ENCODE measurements around the gene CPNE7.

The CPNE7 gene

GRCh38 chr16:89606006-89606405, 30.4 kb downstream of the CPNE7 start:
- DNase-seq = no peak

DNA sequence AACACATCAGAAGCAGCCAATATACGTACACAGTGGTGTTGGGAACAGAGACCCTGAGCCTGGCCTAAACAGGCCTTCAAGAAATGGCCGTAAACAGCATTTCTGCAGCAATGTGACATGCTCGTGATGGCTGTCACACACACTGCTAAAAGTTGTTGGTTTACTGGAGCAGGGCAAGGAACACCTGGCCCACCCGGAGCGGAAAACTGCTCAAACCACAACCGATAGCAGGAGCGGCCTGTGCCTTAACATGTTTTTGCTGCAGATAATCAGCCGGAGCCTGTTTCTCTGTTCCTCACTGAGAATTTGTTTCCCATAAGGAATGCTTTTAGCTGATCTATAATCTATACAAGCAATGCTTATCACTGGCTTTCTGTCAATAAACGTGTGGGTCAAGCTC, 31.9 kb downstream of the CPNE7 start:
- DNase-seq = no peak

DNA sequence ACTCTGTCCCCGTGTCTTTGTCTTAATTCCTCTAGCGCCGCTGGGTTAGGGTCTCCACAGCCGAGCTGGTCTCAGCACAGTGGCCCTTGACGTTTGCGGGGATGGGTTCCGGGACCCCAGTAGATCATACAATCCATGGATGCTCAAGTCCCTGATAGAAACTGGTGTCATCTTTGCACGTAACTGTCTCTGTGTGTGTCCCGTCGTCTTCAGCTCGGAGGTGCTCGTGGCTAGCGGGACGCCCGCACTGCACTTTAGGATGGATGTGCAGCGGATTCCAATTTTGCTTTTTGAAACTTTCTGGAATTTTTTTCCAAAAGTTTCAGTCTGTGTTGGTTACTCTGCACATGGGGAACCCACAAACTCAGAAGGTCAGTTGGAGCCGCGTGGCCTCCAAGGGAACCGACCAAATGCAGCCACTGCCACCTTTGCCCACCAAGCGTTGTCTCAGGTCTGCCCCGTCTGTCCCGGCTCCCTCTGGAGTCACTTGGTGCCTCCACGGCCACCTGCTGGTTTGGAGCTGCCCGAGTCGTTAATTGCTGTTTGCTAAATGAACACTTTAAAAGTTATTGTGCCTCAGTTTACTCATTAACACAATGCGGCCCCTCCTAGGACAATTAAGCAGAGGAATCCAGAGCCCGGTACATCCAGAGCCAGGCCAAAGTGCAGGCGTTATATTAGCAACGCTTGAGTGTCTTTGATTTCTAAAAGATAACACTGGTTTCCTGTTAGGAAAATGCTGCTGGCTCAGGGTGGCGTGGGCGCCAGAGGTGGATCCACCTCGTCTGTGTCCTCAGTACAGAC, 32.6 kb downstream of the CPNE7 start:
- DNase-seq = no peak

- no peak for DNase-seq
These were observed 34.5 kb downstream of the CPNE7 start for GRCh38 chr16:89610108-89610453.

DNA sequence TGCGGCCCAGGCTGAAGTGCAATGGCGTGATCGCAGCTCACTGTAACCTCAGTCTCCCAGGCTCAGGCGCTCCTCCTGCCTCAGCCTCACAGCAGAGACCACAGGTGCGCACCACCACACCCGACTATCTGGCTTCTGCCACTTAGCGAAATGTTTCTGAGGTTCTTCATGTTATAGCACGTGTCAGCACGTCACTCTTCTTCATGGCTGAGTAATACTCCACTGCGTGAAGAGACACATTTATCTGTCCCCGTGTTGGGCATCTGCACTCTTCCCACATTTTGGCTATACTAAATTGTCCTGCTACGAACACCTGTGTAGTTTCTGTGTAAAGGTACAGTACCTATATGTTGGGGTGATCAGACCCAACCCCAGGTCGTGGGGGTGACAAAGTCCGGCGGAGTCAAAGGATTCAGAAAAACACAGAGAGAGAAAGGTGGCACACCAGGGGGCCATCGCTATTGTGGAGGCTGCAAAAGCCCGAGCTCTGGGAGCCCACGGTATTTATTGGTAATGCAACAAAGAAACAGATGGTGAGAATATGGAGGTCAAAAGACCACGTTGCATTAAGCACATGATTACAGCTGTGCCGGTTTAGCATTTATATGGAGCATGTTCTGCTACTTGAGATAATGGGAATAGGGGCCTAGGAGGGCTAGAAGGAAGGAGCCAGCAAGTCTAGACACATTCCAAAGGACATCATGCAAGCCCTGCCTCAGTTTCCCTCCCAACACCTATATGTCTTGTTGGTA, 37.0 kb downstream of the CPNE7 start:
- no peak for DNase-seq

DNA sequence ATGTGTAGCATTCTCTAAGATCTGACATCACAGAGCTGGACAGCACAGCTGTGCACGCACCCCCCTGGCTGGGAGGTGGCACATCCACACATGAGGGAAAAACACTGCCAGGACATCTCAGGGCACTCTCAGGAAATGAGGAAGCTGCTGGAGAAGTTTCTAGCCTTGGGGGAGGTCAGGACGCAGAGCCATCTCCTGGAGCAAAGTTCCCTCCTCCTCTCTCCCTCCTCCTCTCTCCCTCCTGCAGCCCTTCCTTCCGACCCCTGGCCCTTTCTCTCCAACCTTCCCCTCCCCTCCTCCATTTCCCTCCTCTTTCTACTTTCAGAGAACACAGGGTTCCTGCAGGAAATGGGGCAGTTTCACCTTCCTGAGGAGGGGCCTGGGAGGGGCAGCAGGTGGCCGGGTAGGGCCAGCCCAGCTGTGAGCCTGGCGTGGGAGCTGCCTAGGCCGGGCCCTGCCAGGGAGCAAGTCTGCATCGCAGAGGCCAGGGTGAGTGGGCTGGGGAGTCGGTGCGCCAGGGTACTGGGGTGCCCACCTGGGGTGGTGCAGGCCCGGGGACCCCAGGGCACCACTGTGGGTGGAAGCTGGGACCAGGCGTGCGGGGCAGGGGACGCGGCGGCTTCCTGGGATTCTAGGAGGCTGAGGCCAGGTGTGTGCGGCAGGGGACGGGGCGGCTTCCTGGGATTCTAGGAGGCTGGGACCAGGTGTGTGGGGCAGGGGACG, 37.8 kb downstream of the CPNE7 start, which contains the start of gene DPEP1:
TSS of gene DPEP1 (plus strand) at position 412 of the 723 bp plus-strand sequence. CDS start 16,769 bp downstream, outside the sequence.
- DNase-seq = no peak

DNA sequence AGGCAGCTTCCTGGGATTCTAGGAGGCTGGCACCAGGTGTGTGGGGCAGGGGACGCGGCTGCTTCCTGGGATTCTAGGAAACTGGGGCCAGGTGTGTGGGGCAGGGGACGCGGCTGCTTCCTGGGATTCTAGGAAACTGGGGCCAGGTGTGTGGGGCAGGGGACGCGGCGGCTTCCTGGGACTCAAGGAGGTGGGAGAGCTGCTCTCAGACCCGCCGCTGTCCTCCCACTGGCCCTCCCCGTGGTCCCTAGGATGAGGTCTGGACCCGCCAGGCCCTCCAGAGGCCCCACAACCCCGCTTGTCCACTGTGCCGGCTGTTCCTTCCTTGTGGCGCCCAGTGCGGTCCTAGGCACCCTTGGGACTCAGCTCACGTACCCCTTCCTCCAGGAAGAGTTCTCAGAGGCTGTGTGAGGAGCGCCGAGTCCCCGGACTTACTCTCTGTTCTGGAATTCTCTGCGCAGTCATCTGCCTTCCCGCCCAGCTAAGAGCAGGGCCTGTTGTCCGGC, 38.4 kb downstream of the CPNE7 start:
- DNase-seq = no peak

DNA sequence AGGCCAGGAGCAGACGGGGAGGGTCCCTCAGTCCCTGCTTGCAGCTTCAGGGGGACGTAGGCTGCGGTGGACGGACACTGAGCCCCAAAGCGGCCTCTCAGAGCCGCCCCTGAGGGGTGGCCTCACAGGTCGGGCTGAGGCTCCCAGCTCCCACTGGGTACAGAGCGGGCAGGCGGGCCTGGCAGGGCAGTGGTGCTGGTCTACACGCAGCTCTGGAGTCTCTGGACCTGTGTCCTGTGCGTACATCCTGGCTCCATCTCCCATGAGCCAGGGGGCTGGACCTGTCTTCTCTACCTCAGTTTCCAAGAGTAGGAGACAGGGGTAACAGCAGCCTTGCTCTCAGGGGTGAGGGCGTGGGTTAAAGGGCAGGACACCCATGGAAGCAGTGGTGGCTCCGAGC, 39.6 kb downstream of the CPNE7 start:
- DNase-seq = no peak

DNA sequence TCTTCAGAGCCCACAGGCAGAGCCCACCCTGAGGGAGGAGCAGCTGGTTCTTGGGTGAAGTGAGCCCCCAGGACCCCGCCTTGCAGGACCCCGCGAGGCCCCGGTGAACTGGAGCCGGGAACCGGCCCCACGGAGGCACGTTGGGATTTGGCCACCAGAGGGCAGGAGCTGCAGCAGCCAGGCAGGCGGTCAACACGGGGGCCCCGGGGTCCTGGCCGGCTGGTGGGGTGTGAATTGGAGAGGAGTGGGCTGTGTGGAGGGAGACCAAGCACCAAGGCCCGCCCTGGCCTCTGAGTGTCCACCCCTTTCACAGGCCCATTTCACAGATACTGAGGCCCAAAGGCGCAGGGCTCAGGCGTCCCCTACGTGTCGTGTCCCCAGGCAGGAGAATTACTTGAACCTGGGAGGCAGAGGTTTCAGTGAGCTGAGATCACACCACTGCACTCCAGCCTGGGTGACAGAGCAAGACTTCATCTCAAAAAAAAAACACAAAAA, 40.1 kb downstream of the CPNE7 start:
- peak in 1 of 2 donors; percentile 49 for DNase-seq

GRCh38 chr16:89616623-89617022, 41.1 kb downstream of the CPNE7 start:
- no peak for DNase-seq

DNA sequence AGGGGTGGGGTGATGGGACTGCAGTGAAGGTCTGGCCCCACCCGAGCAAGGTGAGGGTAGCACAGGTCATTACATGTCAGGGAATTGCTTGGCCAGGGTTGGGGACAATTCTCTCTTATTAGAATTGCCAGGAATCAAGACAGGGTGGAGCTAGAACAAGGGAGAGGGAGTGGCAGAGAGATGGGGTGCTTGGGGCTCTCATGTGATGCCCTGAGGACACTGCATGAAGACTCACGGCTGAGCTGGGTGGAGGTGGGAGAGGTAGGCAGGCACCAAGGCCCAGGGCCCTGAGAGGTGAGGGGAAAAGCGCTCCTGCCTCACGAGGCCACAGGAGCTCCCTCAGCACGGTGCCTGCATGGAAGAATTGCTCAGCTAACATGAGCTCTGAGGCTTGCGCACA, 41.5 kb downstream of the CPNE7 start:
- DNase-seq = no peak

DNA sequence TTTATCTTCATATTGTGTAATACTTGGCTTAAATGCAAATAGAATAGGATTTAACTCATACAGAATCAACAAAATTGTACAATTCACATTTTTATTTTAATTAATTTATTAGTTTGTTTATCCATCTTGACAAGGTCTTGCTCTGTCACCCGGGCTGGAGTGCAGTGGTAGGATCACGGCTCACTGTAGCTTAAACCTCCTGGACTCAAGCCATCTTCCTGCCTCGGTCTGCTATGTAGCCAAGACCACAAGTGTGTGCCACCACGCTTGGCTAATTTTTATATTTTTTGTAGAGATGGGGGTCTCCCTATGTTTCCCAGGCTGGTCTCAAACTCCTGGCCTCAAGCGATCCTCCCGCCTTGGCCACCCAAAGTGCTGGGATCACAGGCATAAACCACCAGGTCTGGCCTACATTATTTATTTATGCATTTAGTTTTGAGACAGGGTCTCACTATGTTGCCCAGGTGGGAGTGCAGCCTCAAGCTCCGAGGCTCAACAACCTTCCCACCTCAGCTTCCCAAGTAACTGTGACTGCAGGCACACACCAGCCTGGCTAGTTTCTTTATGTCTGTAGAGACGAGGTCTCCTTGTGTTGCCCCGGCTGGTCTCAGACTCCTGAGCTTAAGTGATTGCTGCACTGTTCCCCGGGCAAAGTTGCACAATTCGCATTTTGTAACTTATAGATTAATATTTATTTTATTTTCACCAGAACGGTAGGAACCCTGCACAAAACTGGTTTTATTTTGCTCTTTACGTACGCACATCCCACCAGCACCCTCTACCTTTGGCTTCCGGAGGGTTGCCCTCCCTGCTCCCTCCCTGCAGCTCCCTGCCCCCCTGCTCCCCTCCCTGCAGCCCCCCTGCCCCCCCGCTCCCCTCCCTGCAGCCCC, 42.8 kb downstream of the CPNE7 start:
- DNase-seq = no peak

DNA sequence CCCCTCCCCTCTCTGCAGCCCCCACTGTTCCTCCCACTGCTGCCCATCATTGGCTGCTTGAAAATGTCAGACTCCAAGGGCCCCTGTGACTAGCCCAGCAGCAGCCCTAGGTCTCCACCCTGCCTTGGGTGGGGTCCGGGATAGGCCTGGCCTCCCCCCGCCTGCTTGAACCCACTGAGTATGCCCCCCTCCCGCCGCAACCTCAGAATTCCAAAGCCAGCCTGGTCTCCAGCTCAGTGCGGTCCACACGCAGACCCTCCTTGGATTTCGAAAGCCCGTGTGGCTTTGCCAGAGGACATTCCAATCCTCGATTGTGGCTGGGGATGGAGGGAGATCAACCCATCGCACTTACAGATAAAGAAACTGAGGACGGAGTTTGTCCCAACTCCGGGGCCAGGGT, 44.3 kb downstream of the CPNE7 start:
- DNase-seq = no peak

DNA sequence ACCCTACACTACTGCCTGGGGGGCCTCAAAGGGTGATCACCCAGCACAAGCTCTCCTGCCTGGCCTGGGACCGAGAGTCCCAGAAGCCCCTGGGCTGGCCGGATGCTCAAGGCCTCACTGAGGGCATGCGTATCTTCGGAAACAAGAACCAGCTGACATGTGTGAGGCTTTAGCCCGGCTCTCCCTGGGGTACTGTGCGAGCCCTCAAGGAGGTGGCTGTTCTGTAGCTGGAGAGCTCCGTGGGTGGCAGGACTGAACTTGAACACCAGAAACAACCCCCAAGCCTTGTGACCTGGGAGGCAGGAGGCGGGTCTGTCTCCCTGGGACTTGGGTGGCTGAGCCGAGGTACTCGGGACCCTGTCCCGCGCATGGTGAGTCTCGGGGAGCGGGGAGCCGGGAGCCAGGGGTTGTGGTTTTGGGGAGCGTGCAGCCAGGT, 44.9 kb downstream of the CPNE7 start:
- no peak for DNase-seq

DNA sequence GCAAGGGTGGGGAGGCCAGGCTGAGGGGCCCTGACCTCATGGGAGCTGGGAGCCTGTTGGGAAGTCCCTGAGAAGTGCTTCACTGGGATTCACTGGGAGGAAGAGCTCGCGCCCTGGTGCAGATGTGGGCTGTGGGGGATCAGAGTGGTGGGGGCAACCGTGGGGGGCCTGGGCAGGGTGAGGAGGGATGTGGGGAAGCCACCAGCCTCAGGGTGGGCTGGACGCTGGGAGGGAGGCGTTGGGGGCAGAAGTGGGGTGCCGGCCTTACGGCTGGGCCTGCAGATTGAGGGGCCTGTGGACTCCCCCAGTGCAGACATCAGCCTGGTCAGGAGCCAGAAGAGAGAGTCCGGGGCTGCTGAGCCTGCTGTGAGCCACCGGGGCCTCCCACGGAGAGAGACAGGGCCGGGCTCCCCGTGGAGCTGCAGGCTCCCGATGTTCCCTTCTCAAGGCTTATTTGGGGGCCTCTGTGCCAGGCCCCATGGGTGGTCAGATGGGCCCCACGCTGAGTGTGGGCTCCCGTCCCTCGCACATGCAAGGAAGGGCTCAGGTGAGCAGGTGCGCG, 45.7 kb downstream of the CPNE7 start:
- no peak for DNase-seq

DNA sequence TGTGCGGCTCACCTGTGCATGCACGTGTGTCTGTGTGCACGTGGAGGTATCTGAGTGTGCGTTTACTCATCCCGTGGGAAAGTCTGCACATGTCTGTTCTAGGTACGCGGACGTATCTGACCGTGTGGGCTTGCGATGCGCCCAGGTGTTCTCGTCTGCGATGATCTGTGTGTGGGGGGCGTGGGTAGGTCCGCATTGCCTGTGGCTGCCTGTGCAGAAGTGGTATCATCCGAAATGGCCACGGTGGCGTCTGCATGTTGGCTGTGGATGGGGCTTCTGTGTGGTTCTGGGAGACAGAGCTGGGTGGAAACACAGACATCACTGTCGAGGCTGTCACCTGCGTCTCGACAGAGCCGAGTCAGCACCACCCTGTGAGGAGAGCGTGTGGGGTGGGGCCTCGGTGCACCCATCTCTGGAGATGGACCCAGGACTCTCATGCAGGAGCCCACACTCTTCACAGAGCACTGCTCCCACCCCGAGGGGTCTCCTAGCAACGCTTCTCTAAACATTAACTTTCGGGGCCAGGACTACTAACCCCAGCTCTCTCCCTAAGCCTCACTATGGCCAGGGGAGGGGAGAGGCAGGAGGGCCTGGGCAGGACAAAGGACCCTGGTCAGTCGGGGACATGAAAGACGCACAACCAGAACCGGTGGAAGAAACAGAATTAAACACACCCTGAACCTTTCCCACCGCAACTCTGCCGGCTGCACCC, 46.3 kb downstream of the CPNE7 start:
- no peak for DNase-seq

DNA sequence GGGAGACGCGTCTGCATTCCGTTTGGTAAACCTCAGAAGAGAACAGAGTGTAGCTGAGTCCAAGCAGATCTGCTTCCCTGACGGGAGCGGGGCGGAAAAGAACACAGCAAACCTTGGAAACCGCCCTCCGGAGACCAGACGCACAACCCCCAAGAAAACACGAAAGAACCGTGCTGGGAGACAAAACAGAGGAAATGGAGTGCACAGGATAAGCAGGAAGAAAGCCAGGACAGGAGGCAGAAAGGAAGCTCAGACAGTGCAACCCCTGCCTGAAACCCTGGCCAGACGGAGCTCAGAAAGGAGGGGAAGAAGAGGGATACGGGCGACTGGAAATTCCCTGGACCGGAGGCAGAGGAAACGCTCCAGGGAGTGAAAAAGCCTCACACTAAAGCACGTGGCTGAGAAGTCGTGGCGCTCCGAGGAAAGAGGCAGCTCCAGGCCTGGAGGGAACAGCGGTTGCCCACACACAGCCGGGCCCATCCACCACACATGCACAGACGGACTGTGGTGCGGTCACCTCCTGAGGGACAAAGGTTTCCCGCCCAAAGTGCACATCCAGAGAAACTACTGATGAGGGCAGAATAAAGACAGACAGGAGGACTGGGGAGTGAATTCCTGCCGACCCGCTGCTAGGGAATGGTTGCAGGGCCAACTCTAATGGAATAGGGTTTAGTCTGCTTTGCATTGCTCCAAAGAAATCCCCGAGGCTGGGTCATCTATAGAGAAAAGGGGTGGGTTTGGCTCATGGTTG, 48.1 kb downstream of the CPNE7 start:
- no peak for DNase-seq

DNA sequence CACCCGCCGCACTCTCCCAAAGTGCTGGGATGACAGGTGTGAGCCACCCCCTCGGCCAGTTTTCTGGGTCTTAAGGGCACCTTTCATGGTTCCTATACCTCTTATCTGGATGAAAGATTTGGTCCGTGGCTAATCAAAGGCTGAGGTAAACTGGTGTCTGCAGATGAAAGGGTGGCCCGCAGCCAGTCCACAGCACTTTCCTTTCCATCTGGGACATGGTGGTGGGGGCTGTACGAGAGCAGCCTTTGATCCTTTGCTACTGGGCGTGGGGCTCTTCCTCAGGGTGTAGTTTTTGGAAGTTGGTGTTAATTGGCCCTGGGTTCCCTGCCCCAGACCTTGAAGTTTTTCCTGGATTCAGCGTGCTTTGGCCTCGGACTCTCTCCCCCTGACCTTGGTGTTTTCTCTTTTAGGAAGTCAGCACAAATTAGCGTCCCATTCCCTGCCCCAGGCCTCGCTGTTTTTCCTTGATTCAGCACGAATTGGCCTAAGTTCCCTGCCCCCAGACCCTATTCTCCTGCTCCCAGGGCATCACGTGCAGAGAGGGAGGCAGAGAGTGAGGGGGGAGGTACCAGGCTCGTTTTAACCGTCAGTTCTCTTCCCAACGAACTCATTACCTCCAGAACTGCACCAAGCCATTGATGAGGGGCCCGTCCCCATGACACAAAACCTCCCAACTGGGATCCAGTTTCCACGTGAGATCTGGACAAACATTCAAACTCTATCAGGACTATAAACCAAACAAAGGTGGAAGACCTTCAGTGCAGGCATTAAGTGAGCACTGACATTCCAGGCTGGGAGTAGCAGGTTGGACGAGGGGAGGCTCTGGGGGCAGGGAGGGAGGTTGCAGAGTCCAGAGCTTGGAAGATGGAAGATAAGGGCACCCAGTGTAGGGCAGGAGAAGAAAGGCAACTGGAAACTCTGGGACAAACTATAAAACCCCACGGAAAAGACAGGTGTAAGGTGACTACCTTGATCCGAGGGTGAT, 49.5 kb downstream of the CPNE7 start:
- no peak for DNase-seq
